ENCODE data around the gene ATP6V1C2.
"Not testable (repeated sequence)": the region's sequence is repeated elsewhere in the genome, so short reads cannot be mapped to it uniquely, and the experiment has no call there.

The ATP6V1C2 gene

DNA sequence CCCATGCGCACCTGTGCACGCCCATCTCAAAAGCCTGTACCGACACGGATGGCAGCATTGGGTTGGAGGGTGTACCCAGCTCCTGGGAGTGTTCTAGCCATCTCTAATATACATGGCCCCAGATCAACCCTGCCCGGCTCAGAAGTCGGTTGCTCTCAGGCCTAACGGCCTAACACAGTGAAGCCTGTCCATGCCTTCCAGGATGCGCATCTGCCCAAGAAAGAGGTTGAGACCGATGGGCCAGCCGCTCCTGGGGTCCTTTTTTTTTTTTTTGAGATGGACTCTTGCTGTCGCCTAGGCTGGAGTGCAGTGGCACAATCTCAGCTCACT is 59.0 kb downstream of the ATP6V1C2 start:
- no peak for DNase-seq (ENCODE audit: low spot score)
- in situ Hi-C loops (cut with MboI; ENCODE audit: low pct_unique_long_range_greater_than_20kb, low sequenced_read_pairs, unreplicated experiment): loop anchor here (10.0 kb wide), 1 partner anchor 86 kb away; no protein-coding TSS in a partner anchor
- no peak for TF ChIP-seq CTCF (IDR thresholded peaks at IDR 0.05; ENCODE audit: extremely low read depth, insufficient read depth, missing control alignments)

DNA sequence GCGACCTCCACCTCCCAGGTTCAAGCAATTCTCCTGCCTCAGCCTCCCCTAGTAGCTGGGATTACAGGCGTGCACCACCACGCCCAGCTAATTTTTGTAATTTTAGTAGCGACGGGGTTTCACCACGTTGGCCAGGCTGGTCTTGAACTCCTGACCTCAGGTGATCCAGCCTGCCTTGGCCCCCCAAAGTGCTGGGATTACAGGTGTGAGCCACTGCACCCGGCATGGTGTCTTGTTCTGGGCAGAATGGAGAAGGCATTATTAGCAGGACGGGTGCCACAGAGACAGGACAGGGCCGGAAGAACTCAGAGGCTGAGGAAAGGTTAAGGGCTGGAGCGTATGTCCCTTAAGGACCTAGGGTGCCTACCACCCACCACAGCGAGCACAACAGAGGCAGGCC is 59.4 kb downstream of the ATP6V1C2 start:
- in situ Hi-C loops (cut with MboI; ENCODE audit: low pct_unique_long_range_greater_than_20kb, low sequenced_read_pairs, unreplicated experiment): loop anchor here (10.0 kb wide), 1 partner anchor 86 kb away; no protein-coding TSS in a partner anchor

DNA sequence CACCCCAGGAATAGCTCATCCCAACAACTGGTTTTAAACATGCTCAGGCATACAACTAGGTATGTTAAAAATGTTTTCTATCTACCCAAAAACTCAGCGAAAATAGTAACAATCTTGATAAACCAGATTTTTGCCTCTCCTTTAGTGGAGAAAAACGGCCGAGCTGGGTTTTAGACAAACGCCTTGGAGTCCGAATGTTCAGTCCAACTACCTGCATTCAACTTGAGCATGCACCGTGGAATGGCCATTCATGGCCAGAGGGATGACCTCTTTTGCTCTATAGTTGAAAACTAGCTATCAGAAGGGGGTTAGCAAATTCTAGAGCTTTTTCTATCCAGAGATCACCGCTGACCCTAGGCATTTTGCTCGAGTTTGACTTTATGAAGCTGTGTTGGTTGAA is 60.3 kb downstream of the ATP6V1C2 start:
- in situ Hi-C loops (cut with MboI; ENCODE audit: low pct_unique_long_range_greater_than_20kb, low sequenced_read_pairs, unreplicated experiment): loop anchor here (10.0 kb wide), 1 partner anchor 87 kb away; no protein-coding TSS in a partner anchor
- no peak for DNase-seq (ENCODE audit: low spot score)
- TF ChIP-seq CTCF (IDR thresholded peaks at IDR 0.05; ENCODE audit: extremely low read depth, insufficient read depth, missing control alignments): no peak

More for the DNA sequence above, 59.4 kb downstream of the ATP6V1C2 start:
- DNase-seq (ENCODE audit: low spot score): not testable (repeated sequence)

- no peak for TF ChIP-seq CTCF (IDR thresholded peaks at IDR 0.05; ENCODE audit: extremely low read depth, insufficient read depth, missing control alignments)
- no peak for DNase-seq (ENCODE audit: low spot score)
- in situ Hi-C loops (cut with MboI; ENCODE audit: low pct_unique_long_range_greater_than_20kb, low sequenced_read_pairs, unreplicated experiment): loop anchor here (10.0 kb wide), 1 partner anchor 89 kb away; no protein-coding TSS in a partner anchor
Measured at GRCh38 chr2:10783421-10783820, 62.0 kb downstream of the ATP6V1C2 start.

GRCh38 chr2:10784719-10785118 is 63.3 kb downstream of the ATP6V1C2 start:
- in situ Hi-C loops (cut with MboI; ENCODE audit: low pct_unique_long_range_greater_than_20kb, low sequenced_read_pairs, unreplicated experiment): loop anchor here (10.0 kb wide), 1 partner anchor 90 kb away; no protein-coding TSS in a partner anchor
- no peak for DNase-seq (ENCODE audit: low spot score)
- no peak for TF ChIP-seq CTCF (IDR thresholded peaks at IDR 0.05; ENCODE audit: extremely low read depth, insufficient read depth, missing control alignments)

DNA sequence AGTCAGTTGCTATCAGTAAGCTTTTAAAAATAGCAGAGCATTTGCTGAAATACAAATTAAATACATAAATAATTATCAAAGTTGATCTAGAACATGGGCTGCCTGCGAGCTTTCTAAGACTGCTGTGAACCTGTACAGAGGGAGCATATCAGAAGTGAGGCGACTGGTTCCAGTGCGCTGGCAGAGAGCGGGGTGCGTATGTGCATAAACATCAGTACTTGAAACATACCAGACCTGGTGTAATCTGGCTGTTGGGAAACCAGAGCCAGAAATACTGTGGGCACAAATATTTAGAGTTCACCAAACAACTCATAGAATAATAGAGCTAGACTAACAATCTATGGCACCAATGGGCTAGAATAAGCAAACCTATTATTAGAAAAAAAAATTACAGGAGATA is 63.8 kb downstream of the ATP6V1C2 start:
- no peak for TF ChIP-seq CTCF (IDR thresholded peaks at IDR 0.05; ENCODE audit: extremely low read depth, insufficient read depth, missing control alignments)
- in situ Hi-C loops (cut with MboI; ENCODE audit: low pct_unique_long_range_greater_than_20kb, low sequenced_read_pairs, unreplicated experiment): loop anchor here (10.0 kb wide), 1 partner anchor 90 kb away; no protein-coding TSS in a partner anchor
- no peak for DNase-seq (ENCODE audit: low spot score)

DNA sequence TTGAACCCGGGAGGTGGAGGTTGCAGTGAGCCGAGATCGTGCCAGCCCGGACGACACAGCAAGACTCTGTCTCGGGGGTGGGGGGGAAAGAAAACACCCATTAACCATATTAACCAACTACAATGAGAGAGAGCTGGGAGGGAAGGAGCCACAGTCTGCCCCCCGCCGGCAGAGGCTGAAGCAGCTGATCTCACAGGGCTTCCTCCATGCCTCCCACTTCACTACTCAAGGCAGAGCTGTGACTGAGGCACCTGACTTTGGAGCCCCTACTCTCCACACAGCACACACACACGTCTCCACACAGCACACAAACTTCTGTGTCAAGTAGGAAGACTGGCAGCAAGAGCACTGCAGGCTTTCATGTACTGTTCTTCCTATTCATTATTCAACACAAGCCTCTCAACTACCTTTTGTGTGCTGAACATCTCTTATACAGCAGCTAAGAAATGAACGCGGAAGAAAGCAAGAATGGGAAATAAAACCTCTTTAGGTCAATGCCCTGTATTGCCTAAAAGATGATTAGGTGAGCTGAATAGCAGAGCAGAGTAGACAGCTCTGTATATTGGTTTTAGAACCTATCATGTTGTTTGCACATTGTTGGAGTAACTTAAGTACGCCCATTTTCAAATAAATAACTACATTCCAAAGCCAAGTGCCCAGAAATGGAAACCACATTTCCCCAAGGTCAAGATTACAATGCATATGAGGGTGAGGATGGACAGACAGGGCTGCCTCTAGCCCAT is 65.0 kb downstream of the ATP6V1C2 start:
- in situ Hi-C loops (cut with MboI; ENCODE audit: low pct_unique_long_range_greater_than_20kb, low sequenced_read_pairs, unreplicated experiment): loop anchor here (10.0 kb wide), 1 partner anchor 92 kb away; no protein-coding TSS in a partner anchor
- DNase-seq (ENCODE audit: low spot score): no peak
- no peak for TF ChIP-seq CTCF (IDR thresholded peaks at IDR 0.05; ENCODE audit: extremely low read depth, insufficient read depth, missing control alignments)
